GM19043 (cell line): Measurements from ENCODE around the gene KIAA0753.
A peak's percentile ranks its signal among the peaks of the same experiment; 100 is the strongest.

Source experiments
- ATAC-seq: cut with Tn5 transposase; IDR thresholded peaks from one replicate; pipeline ENCODE4 v1.9.1; 2021; ENCODE audit warnings: low read depth; ENCODE audit not compliant: unreplicated experiment

The KIAA0753 gene

GRCh38 chr17:6640536-6641246, at the start of gene KIAA0753, which contains the start of gene TXNDC17:
KIAA0753 (minus strand) TSS chr17:6640711; CDS start chr17:6635103, 5,608 bp downstream.
TXNDC17 (plus strand) TSS chr17:6641060; CDS start chr17:6641083, 23 bp downstream.
- peak; percentile 73 for ATAC-seq

GRCh38 chr17:6688944-6689343, 48.4 kb upstream of the KIAA0753 start:
- ATAC-seq: no peak

- ATAC-seq: no peak
These were observed 45.5 kb upstream of the KIAA0753 start for GRCh38 chr17:6686026-6686425.

- no peak for ATAC-seq
These were observed 44.6 kb upstream of the KIAA0753 start for GRCh38 chr17:6684881-6685767.

GRCh38 chr17:6684460-6684783, 43.9 kb upstream of the KIAA0753 start:
- ATAC-seq: no peak

- ATAC-seq: no peak
These were observed 43.4 kb upstream of the KIAA0753 start for GRCh38 chr17:6683730-6684459.

- ATAC-seq: no peak
These were observed 42.7 kb upstream of the KIAA0753 start for GRCh38 chr17:6683081-6683684.

- no peak for ATAC-seq
These were observed 41.8 kb upstream of the KIAA0753 start for GRCh38 chr17:6682339-6682738.

GRCh38 chr17:6681671-6682070, 41.2 kb upstream of the KIAA0753 start:
- ATAC-seq: no peak

GRCh38 chr17:6681176-6681575, 40.7 kb upstream of the KIAA0753 start:
- no peak for ATAC-seq

- no peak for ATAC-seq
These were observed 38.7 kb upstream of the KIAA0753 start for GRCh38 chr17:6679241-6679640.

- ATAC-seq: no peak
These were observed 37.4 kb upstream of the KIAA0753 start for GRCh38 chr17:6677946-6678345.

- no peak for ATAC-seq
These were observed 36.8 kb upstream of the KIAA0753 start for GRCh38 chr17:6677158-6677831.

- no peak for ATAC-seq
These were observed 36.3 kb upstream of the KIAA0753 start for GRCh38 chr17:6676802-6677157.

GRCh38 chr17:6675201-6675825, 34.8 kb upstream of the KIAA0753 start:
- no peak for ATAC-seq

GRCh38 chr17:6674586-6674985, 34.1 kb upstream of the KIAA0753 start:
- ATAC-seq: no peak

GRCh38 chr17:6671431-6671830, 30.9 kb upstream of the KIAA0753 start:
- no peak for ATAC-seq

GRCh38 chr17:6670999-6671398, 30.5 kb upstream of the KIAA0753 start:
- ATAC-seq: no peak

- ATAC-seq: no peak
These were observed 30.1 kb upstream of the KIAA0753 start for GRCh38 chr17:6670571-6670970.
